ENCODE data around the gene CSNK1D.
A peak's percentile ranks its signal among the peaks of the same experiment; 100 is the strongest.

CSNK1D gene

DNA sequence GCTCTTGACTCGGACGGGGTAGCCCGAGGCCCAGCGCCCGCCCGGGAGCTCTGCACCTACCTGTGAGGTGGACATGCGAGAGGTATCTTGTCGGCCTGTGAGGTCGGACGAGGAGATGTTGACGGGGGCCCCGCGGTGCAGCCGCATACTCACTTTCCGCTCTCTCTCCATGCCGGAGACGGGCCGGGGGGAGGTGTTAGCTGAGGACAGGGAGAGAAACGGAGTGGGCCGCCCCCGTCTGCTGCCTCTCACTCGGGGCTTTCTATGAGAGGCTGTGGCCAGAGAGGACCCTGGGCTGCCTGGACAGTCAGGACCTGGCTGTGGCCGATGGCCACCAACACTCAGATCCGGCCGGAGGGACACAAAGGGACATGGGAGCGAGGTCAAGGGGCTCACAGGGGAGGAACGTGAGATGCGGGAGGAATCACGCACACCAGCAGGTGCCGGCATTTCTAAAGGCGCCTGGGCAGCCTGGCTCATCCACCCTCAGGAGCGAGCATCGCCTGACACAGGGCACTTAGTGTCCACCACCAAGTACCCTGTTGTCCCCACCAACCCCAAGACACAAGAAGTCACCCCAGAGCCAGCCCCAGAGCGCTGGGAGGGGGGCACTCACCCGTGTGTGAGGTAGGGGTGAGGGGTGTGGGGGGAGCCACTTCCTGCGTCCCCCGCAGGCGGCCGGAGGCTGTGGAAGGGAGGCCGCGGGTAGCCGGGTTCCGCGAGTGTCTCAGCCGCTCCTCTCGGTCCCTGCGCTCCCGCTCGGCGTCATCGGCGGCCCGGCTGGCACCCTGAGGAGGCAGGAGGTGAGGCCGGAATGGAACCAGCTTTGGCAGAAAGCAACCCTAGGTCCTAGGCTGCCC lies 24.5 kb downstream of the CSNK1D start:
- no peak for DNase-seq

DNA sequence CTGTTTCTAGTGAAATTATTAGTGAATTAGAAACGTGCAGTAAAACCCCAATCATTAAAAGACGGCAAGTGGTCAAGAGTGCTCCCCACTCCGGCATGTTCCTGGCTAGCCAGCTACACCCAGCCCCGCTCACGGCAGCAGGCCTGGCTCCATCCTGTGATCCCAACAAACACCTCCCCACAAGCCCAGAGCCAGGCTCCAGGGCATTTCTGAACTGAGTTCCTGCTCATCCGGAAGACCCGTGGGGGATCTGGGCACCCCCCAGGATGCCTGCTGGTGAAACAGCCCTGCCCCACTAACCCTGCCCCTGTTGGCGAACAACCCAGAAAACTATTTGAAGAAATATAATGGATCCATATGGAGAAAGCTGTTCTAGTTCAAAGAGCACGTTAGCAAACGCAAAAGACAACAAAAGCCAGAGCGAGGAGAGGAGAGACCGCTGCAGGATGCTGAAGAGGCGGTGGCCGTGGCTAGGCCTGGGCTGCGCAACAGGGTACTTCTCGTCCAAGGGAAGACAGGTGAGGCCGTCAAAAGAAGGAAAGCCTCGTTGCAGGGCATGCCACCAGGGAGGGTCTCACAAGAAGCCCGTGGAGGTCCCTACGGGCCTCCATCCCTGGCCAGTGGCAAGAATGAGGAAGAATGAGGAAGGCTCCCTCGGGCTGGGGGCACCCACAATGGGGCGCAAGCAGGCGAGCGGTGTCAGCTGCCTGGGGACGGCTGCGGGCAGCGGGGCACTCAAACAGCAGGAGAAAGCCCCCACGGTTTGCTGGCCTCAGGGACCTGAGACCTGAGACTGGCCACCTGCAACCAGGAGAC lies 25.4 kb downstream of the CSNK1D start:
- no peak for DNase-seq

DNA sequence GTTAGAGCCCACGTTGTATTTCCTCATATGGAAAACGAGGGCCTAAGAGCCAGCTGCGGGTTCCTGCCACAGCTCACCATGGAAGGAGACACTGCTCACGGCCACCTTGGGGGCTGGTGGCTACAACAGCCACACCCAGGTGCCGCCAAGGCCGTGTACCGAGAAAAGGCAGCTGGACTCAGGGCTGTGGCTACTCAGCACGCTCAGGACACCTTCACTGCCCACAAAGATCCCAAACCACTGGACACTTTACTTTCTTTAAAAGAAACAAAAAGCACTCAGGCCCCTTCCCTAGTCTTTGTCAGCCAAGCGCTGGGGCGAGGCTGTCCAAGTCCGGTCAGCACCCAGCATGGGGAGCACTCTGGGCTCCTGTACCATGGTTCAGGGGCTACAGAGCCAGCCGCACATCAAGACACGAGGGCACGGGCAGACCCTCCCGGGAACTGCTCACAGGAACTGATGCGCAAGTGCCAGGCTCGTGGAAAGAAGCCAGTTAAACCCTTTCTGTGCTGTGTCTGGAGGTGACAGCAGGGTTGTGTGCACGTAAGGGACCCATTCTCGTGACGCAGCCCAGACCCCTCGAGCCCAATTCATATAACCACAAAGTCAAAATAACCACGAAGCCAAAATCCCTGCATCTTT lies 26.2 kb downstream of the CSNK1D start:
- no peak for DNase-seq

DNA sequence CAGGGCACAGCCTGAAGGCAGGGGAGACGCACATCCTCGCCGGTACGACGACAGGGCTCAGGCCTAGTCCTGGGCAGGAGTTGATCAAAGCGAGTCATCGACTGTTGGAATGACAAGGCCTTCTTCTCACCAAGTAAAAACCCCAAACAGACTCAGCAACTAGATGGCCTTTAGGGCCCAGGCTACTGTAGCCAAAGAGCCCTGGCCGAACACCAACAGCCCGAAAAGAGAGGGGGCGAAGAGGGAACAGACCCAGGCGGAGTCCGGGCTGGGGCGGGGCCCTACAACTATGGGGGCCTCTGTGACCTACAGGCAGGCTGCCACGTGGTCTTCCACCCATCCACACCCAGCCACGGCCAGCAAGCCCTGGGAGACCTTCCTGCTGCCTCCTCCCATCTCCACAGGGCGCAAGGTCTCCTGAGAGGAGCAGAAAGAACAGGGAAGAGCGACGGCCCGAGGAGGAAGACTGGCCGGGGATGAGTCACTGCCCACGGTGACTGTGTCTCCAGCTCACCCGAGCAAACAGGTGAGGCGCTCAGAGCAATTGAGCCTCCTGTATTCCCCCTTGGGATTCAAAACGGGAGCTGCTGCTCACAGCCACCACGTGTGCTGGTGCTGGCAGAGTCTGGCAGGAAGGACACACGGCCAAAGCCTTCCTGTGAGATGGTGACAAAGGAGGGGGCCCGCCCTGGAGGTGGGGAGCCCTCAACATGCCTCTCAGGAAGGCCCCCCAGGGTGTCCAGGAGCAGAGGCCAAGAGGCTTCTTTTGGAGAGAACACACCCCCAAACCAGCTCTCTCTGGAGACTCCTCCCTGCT lies 26.9 kb downstream of the CSNK1D start:
- peak; percentile 82 to 87 for DNase-seq

DNA sequence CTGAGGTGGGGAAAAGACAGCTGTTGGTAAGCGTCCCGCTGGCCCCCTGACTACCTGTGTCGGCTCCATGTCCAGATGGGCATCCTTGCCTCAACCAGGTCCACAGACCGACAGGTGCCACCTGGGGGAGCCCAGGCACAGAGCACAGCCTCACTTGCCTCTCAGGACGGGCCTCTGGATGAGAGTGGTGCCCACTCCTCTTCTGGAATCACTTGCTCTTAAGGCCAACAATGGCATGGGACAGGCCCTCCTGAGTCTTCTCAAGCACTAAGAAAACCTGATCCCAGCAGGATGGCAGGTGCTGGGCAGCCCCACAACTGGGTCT lies 27.5 kb downstream of the CSNK1D start:
- no peak for DNase-seq

DNA sequence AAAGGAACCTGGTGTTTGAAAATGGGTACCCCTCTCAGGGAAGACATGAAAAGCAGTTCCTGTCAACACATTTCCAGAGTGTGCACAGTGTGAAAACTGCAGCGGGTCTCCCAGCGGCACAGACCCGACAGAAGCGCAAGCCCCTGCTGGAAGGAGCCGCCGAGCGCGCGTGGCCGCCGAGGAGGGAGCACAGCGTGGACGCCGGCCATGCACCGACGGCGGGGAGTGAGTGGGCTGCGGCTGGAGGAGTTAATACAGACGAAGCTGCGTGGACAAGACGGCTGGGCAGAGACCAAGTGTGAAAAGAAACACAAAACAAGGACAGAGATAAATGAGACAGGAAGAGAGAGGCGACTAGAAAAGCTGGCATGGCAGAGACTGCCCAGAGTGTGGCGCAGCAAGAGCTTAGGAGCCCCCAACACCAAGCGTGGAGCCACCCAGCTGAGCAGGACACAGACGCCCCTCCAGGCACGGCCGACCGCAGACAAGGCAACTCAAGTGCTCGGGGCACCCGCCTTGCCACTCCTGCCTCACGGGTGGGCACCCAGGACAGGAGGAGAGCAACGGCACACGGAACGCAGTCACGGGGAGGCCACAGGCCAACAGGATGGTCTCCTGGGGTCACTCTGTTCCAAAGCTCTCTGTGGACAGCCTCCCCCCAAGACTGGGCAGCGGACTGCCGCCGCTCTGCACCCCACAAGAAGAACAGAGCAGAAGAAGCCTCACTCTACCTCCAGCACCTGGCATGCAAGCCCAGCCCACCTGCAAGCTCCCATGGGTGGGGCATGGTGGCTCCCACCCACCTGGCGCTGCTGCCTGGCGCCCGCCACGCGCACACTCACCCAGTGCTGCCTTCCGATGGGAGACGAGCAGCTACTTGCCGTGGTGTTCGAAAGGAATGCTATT lies 28.1 kb downstream of the CSNK1D start:
- DNase-seq, result no peak

DNA sequence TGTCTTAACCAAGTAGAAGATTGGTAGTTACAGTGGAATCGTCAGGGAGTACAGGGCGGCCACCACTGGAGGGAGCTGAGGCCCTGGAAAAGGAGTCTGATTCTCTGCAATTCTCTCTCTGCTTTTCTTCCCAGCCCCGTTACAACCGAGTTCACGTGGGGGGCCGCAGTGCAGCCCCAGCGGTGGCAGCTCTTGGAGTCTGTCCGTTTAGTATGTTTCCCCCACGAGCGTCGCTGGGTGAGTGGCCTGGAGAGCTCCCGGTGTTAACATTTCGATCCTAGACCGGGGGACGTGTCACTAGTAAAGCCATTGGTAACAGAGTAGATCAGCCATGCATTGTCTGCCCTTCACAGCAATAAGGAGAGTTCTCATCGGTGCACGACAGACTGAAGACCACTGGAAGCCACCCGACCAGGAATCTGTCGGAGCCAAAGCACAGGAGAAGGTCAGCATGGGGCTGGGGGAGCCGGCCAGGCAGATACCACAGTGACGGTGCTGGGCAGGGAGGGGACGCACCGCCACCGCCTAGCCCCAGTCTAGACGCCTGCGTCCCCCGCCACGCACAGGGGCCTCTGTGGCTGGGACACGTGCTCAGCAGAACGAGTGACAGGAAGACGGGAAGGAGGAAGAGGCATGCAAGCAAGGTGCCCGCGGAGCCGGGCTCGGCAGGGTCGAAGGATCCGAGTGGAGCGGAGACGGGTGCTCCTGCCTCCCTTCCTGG lies 28.9 kb downstream of the CSNK1D start:
- DNase-seq, result peak; percentile 83 to 89

DNA sequence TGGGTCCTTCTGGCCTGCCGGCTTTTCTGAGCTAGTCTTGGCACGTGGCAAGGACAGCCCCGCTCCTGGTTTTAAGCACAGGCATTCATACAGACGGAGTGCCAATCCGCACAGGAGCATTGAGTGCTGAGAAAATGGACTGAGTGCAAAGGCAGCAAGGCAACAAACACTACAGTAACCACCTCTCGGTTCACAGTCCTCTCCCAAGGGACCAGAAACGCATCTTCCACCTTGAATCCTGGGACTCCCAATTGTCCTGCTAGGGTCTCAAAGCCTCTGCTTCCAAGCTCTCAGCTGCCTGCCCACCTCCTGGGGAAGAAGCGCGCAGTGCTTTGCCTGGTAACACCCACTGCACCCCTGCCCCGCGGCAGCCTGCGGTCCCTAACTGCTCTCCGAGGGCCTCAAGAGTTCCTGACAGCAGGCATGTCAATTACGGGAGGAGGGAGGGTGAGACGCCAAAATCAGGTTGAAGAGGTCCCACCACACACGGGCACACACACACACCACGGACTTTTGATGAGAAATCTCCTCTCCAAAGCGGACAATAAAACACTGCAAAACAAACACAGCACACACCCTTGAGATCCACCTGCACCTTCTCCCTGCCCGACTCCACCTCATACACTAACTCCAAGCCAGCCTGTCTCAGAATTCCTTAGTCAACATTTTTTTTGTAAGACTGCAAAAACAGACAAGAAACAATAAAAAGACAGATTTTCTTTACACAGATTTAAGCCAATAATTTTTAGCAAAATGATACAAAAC lies 29.7 kb downstream of the CSNK1D start:
- DNase-seq, result no peak

DNA sequence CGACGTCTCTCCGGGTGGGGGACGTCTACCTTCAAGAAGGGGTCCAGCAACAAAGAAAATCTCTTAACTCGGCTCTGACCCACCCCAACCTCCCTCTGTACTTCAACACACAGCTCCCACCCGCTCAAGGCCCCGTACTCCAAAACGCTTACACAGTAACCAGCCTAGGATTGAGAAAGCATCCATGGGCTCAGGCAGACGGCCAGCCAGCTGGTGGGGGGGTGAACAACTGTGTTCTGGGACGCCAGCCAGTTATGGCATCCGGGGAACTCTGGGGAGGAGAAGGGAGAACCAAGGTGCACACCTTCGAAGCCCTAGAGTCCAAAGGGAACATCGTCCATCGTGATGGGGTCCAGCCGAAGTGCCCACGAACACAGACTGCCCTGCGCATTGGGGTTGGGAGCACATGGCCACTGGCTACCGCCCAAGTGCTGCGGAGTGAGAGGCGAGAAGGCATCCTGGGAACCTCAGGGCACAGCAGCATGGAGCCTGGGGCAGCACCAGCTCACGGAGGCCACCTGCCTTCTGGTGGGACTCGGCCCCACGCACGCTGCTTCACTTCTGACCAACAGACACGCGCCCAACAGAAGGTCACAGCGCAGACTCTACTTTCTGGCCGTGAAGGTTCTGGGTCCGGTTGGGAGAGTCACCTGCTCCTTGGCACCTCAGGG lies 30.4 kb downstream of the CSNK1D start:
- DNase-seq, result no peak

DNA sequence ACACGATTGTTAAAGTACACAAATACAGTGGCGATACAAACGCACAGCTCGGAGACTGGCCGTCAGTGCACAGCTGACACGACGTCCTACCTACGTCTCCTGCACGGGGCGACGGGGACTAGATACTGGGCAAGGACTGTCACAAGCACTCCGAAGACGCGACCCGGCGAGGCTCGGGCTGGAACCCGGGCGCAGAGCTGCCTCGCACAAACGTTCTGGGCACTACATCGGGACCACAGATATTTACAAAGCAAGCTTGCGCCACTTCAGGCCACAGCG lies 30.9 kb downstream of the CSNK1D start:
- DNase-seq, result no peak

DNA sequence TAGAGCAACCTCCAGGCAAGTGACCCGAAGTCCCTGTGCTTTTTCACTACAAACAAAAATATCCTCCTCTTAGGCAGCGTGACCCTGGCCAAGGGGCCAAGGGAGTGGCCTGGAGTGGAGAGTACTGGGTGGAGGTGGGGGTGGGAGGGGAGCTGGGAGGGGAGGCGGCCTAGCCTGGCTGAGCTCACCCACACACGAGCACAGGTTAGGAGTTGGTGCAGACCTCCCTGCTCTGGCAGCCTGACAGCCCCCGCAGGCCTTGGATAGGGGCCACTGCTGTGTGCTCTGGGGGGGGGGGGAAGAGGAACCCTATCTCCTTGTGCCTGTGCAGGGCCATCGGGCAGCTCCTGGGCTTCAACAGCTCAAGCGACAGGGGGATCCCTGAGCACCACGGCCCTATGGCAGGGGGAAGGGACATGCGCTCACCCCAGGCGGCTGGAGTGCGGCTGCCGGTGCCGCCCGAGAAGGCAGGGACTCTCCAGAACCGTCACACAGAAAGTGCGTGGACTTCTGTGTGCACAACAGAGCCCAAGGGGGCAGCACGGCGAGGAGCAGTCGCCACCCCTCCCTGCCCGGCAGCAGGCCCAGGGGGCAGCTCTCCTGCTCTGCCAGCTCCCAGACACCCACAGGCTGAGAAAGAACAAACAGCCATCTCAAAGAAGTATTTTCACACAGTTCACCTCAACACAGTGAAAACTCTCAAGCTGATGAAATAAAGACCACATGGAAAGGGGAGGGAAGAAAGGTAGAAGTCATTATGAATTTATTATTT lies 31.4 kb downstream of the CSNK1D start:
- peak; percentile 72 to 81 for DNase-seq

DNA sequence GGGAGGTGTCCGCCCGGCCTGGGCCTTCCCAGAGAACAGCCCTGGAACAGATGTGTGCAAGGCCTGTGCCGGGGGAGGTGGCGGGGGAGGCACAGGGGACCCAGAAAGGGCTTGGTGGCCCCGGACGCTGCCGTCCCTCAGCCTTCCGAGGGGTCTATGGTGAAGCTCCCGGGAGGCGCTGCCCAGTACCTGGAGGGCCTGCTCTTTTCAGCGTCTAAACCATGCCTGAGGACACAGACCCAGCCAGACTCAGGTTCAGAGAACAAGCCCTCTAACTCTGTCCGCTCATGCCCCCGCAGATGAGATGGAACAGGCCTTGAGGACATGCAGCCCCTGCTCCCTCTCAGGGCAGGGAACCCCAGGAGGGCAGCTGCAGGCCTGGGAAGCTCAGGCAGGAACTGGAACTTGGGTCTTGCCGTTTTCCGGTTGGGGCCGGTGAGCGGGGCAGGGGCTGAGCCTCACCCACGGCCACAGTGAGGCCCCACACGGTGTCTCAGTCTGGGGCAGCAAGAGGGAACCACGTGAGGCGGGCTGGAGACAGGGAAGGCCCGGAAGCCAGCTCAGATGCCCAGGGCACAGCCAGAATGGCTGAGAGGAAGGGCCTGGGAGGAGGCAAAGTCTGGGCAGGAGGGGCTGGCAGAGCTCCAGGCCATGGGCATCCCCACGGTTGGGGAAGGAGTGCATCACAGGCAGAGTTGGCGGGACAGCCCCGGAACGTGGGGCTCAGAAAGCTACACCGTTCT lies 32.1 kb downstream of the CSNK1D start:
- DNase-seq, result peak; percentile 86 to 89

DNA sequence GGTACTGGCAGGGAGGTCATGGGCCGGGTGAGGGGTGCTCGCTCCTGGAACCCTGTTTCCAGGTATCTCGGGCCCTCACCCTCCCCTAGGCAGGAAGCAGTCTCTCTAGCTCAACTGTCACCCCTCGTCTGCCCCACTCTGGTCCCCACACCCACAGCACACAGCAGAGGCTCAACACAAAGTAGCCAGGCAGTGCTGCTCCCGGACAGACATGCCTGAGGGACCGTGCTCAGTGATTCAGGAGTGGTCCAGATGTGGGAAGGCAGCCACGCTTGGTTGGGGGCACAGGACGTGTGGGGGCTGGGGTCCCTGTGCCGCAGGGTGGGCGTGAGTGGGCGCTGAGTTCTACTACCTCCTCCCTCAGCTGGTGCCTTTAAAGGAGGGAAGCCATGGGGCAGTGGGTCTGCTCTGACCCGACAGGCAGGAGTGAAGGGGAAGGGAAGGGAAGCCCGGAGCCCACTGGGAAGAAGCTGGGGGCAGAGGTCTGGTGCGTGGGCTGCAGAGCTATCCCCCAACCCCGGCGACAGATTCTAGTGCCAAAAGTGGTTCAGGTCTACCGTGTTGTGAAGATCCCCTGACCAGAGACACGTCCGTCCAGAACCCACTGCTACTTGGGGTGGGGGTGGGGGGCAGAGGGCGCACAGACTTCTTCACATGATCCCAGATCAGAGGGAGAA lies 32.9 kb downstream of the CSNK1D start:
- DNase-seq, result no peak

DNA sequence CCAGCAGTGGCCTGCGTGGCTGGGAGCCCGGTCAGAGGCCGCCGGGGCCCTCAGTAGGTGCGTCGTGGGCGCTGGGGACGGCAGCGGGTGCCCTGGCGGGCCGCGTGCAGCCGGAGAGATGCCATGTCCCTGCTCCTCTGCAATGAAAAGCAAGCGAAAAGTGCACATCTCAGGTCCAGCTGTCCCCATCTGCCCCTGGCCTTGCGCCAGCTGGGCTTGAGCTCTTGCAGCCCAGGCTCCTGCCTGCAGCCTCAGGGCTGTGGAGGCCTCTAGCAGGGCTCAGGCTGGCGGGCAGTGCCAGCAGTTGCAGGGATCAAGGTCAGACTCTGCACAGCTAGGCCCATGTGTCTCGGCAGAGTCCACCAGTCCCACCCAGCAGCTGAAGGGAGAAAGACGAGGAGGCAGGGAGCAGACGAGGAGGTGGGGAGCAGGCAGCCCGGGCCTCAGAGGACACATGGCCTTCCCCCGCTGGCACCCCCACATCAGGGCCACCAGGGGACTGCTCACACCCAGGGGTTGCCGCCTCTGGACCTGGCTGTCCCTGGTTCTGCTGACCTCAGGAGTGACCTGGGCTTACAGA lies 33.5 kb downstream of the CSNK1D start:
- peak in 1 of 2 experiments; percentile 21 for DNase-seq

DNA sequence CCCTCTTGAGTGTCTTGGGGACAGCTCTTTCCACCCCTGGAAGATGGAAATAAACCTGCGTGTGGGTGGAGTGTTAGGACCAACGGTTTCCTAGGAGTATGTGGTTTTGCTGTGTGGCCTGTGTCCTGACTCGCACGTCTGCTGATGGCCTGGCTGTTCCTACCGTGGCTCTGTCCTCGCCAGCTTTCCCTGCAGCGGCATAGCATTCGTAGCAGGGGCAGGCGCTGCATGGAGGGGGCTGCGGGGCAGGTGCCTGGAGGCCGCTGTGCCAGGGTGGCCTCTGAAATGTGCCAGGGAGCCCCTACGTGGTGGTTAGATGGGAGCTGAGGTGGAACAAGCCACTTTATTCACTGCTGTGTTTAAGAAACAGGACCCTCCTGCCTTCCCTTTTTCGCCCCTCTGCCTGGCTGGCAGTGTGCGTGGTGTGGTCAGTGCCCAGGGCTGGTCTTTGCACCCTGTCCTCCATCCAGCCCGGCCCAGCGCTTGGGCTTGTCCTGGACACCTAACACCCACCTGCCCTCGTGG lies 34.0 kb downstream of the CSNK1D start:
- DNase-seq, result no peak

DNA sequence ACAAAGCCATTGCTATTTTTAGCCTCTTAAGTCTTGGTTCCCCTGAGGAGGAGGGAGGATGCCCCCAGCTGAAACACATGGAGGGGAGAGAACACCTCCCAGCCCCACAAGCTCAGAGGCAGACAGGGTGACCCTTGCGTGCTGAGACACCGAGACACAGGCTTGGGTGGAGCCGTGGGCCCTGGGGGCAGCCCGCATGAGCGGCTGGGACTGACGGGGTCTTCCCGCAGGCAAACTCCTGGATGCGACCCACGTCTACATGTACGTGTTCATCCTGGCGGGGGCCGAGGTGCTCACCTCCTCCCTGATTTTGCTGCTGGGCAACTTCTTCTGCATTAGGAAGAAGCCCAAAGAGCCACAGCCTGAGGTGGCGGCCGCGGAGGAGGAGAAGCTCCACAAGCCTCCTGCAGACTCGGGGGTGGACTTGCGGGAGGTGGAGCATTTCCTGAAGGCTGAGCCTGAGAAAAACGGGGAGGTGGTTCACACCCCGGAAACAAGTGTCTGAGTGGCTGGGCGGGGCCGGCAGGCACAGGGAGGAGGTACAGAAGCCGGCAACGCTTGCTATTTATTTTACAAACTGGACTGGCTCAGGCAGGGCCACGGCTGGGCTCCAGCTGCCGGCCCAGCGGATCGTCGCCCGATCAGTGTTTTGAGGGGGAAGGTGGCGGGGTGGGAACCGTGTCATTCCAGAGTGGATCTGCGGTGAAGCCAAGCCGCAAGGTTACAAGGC lies 34.9 kb downstream of the CSNK1D start:
- DNase-seq, result peak; percentile 99
